ENCODE measurements around the gene LRRC3.

The LRRC3 gene

GRCh38 chr21:44455524-44456213 is 359 bp downstream of the LRRC3 start:
- DNase-seq (ENCODE audit: low read depth) = no peak
- peak; percentile 64 for TF ChIP-seq CTCF (IDR thresholded peaks at IDR 0.05; ENCODE audit: control insufficient read depth, extremely low read depth, insufficient read depth)
- peak overlapping the region; percentile 62 for H3K4me3 ChIP-seq (ENCODE audit: low read depth, low read length)

- peak overlapping the region; percentile 62 for H3K4me3 ChIP-seq (ENCODE audit: low read depth, low read length)
- no peak for DNase-seq (ENCODE audit: low read depth)
- no peak for TF ChIP-seq CTCF (IDR thresholded peaks at IDR 0.05; ENCODE audit: control insufficient read depth, extremely low read depth, insufficient read depth)
These were observed 1.1 kb downstream of the LRRC3 start for GRCh38 chr21:44456214-44456914.

- no peak overlapping the region for H3K4me3 ChIP-seq (ENCODE audit: low read depth, low read length)
- DNase-seq (ENCODE audit: low read depth) = no peak
- TF ChIP-seq CTCF (IDR thresholded peaks at IDR 0.05; ENCODE audit: control insufficient read depth, extremely low read depth, insufficient read depth) = no peak
These were observed 1.8 kb downstream of the LRRC3 start for GRCh38 chr21:44456915-44457736.

- no peak overlapping the region for H3K4me3 ChIP-seq (ENCODE audit: low read depth, low read length)
- no peak for TF ChIP-seq CTCF (IDR thresholded peaks at IDR 0.05; ENCODE audit: control insufficient read depth, extremely low read depth, insufficient read depth)
- DNase-seq (ENCODE audit: low read depth) = no peak
These were observed 3.8 kb downstream of the LRRC3 start for GRCh38 chr21:44458971-44459711.

GRCh38 chr21:44459712-44460440 is 4.6 kb downstream of the LRRC3 start:
- no peak overlapping the region for H3K4me3 ChIP-seq (ENCODE audit: low read depth, low read length)
- DNase-seq (ENCODE audit: low read depth) = no peak
- no peak for TF ChIP-seq CTCF (IDR thresholded peaks at IDR 0.05; ENCODE audit: control insufficient read depth, extremely low read depth, insufficient read depth)

GRCh38 chr21:44460441-44460755 is 5.1 kb downstream of the LRRC3 start:
- TF ChIP-seq CTCF (IDR thresholded peaks at IDR 0.05; ENCODE audit: control insufficient read depth, extremely low read depth, insufficient read depth) = no peak
- no peak overlapping the region for H3K4me3 ChIP-seq (ENCODE audit: low read depth, low read length)
- DNase-seq (ENCODE audit: low read depth) = no peak
